ENCODE data around the gene OR2Z1.

Gene OR2Z1

GRCh38 chr19:8721334-8721733 is at the start of gene OR2Z1:
Gene OR2Z1, plus strand, starts transcription at chr19:8721634. Its CDS starts 9,395 bp downstream, at chr19:8731029.
- DNase-seq = no peak

DNA sequence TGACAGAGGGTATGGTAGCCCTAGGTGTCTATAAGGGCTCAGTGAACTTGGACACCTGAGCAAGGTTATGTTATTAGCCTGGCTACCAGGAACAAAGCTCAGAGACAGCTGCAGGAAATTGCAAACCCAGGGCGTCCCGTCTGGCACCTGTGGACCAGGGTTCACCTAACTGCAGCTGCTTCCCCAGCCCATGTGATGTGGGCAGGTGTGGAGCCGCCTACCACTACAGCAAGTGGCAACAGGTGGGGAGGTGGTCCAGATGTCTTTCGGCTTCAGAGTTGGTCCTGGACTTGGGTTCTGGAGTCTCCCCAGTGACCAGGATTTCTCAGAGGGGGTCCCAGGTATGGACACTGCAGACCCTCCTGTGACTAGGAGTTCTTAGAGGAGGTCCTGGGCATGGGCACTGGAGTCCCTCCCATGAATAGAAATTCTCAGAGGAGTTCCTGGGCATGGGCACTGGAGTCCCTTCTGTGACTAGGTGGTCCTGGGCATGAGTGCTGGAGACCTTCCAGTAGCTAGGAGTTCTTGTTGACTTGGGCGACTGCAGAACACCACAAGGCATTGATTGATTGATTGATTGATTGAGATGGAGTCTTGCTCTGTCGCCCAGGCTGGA is 48.0 kb upstream of the OR2Z1 start:
- DNase-seq = no peak

GRCh38 chr19:8675066-8675465 is 46.4 kb upstream of the OR2Z1 start:
- DNase-seq = no peak

GRCh38 chr19:8678244-8678807 is 43.1 kb upstream of the OR2Z1 start:
- DNase-seq = no peak

- DNase-seq = no peak
These were observed 40.6 kb upstream of the OR2Z1 start for GRCh38 chr19:8680676-8681344.

- DNase-seq = no peak
These were observed 39.9 kb upstream of the OR2Z1 start for GRCh38 chr19:8681345-8682029.

DNA sequence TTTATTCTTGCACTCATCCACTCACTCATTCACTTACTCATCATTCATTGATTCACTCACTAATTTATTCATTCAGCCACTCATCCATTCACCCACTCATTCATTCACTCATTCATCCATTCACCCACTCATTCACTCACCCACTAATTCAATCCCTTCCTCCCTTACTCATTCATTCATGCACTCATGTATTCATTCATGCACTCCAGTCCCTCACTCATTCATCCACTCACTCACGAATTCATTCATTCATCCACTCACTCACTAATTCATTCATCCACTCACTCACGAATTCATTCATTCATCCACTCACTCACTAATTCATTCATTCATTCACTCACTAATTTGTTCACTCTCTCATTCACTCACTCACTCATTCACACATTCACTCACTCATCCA is 39.0 kb upstream of the OR2Z1 start:
- no peak for DNase-seq

DNA sequence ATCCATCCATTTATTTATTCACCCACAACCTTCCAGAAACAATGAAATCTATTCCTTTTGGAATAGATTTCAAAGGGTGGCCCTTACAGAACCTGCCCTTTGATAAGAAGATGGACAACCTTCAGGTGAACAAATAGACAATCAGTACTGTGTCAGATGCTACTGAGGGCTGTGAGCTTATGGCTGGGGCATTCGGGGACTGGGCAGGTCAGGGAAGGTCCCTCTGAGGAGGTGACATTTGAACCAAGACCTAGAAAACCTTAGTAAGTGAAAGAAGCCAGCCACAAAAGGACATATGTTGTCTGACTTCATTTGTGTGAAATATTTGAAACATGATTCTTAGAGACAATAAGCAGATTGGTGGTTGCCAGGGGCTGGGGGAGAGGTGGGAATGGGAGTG is 38.5 kb upstream of the OR2Z1 start:
- no peak for DNase-seq

DNA sequence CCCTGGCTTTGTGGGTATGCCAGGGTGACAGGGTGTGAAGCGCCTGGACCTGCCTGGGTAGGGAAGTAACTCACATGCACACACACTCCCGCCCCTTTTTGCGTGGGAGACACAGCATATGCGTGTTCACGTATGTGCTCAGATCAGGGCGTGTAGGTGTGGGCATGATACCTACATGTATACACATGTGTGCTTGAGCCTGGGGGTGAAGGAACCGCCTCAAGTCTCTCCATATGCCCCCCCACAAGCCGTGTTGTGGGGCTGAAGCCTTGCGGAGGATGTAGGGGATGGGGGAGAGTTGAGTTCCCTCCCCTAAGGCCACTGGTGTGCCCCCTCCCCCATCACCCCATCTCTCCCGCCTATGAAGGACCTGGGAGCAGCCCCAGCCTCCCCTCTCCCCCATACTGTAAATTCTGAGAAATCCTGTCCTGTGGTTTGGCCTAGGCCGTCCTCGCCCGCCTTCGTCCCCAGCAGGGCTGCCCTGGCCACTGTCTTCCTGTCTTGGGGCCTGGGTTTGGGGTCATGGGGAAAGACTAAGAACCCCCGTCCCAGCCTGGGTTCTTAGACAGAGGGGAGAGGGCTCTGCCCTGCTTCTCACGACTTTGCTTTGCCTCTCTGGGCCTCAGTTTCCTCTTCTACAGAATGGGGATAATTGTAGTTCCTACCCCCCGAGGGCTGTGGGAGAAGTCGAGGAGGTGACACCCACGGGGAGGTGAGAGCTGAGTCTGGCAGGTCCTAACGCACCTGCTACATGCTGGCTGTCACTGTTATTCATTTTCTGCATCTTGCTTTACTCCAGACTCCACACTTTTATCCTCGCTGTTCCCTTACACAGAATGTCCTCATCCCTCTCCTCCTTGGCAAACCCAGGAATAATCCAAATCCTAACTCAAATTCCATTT is 37.2 kb upstream of the OR2Z1 start:
- no peak for DNase-seq

GRCh38 chr19:8686549-8686948 is 34.9 kb upstream of the OR2Z1 start:
- DNase-seq = no peak

- DNase-seq = no peak
These were observed 32.5 kb upstream of the OR2Z1 start for GRCh38 chr19:8688930-8689329.

DNA sequence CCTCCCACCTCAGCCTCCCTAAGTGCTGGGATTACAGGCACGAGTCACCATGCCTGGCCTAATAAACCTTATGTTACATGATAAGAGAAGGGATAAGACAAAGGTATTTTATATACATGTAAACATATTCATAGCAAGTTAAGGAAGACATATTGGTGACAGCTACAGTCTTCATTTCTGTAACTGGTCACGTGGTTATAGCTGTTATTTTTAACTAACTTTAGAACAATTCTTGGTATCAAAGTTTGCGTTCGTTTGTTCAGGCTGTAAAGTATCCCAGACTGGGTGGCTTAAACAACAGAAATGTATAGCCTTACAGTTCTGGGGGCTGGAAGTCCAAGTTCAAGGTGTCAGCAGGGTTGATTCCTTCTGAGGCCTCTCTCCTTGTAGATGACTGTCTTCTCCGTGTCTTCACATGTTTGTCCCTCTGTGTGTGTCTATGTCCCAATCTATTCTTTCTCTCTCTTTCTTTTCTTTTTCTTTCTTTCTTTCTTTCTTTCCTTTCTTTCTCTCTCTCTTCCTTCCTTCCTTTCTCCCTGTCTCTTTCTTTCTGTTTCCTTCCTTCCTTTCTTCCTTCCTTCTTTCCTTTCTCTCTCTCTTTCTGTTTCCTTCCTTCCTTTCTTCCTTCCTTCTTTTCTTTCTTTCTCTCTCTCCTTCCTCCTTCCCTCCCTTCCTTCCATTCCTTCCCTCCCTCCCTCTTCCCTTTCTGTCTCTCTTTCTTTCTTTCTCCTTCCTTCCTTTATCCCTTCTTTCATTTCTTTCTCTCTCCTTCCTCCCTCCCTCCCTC is 30.5 kb upstream of the OR2Z1 start:
- no peak for DNase-seq

DNA sequence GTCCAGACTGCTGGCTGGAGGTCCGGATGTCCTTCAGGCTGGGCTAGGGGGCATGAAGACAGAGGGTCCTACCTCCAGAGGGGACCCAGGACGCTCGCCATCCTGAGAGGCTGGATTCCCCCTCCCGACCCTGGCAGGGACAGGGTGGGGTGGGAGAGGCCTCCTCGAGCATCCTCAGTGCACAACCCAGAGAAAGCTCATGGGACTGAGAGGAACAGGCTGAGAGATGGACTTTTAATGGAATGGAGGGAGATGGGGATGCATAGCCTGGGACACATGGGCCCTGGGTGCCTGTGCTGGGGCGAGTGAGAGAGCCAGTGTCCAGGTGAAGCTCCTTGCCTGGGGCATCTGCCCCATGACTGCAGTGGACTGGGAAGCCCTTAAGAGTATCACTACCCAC is 25.9 kb upstream of the OR2Z1 start:
- DNase-seq = no peak

- no peak for DNase-seq
These were observed 25.5 kb upstream of the OR2Z1 start for GRCh38 chr19:8695911-8696310.

DNA sequence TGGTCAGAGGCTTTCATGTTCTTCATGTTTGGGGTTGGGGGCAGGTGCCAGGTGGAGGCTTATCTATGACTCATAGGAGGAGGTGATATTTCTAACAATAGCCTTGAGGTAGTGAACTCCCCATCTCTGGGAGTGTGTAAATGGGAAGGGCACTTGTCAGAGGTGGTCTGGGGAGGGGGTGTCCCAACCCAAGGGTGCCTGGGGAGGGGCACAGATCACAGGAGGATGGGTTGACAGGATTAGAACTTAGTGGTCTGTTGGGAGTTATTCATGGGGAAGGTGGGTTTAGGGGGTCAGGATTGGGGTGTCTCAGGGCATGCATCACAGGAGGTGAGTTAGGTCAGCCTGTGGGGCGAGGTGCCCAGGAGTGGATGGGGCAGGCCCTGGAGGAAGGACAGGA is 24.4 kb upstream of the OR2Z1 start:
- no peak for DNase-seq

- no peak for DNase-seq
These were observed 23.6 kb upstream of the OR2Z1 start for GRCh38 chr19:8697671-8698432.

DNA sequence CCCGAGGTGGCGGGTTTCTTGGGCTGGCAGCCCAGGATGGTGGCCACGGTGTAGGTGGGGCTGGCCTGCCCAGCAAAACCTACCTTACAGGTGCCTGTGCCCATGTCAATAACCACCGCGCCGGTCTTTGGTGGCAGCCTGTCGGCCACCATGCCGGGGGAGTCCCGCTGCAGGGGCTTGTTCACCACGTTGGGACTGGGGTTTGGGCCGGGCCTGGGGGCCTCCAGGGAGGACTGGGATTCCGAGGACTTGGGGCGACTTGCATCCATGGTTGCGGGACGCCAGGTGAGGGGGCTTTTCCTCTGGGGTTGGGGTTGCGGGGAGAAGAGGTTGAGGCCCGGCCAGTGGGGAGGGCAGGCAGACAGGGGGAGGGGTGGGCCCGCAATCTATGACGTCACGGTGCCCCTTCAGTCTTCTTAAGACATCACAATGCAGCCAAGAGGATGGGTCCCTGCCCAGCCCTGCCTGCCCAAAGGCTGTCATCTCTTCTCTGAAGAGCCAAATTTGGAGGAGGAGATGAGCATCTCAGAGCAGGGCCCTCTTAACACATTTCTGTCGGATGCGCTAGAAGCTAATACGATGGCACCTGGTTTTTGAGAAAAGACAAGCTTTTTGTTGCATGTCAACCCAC is 22.9 kb upstream of the OR2Z1 start, which contains the start of gene ACTL9:
Gene ACTL9 (minus strand): TSS at position 363 of the 631 bp plus-strand sequence. CDS start 94 bp downstream, at position 269.
- DNase-seq = no peak

GRCh38 chr19:8699908-8700307 is 21.5 kb upstream of the OR2Z1 start:
- no peak for DNase-seq

DNA sequence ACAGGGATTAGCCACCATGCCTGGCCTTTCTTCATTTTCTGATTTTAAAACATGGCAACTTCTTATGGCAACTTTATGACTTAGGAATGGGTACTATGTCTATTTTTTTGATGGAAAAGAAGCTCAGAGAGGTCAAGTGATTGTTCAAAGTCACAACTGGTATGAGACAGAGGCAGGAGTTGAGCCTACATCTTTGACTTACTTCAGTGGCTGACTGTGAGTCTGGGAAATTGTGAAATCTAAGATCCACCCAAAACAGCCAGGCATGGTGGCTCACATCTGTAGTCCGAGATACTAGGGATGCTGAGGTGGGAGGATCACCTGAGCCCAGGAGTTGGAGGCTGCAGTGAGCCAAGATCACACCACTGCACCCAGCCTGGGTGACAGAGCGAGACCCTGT is 20.5 kb upstream of the OR2Z1 start:
- DNase-seq = no peak

- DNase-seq = no peak
These were observed 19.1 kb upstream of the OR2Z1 start for GRCh38 chr19:8702350-8702749.

DNA sequence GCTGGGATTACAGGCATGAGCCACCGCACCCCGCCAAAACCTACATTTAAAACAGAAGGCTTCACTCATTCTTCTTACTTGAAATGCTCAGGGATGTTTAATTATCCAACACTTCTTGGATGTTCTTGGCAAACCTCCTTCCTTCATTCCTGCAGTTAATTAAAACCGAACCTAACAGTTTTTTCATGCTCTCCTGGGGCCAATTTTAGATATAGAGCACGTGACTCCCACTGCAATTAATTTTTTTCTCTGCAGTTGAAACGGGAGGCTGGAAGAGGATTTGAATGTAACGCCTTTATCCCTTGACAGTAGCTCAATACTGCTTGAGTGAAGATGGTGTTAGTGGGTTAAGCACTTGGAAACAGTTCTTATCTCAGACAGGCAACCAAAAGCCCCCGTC is 18.2 kb upstream of the OR2Z1 start:
- no peak for DNase-seq

Data from NCI-H1105 (cell line).